Stimulated activated naive B cell treated with anti-CD40 and anti-IgM and Interleukin-4, amounts not matched to agents 10 μg/mL and 1 μg/mL and 100 μg/mL, for 72 hours (primary cell): Measurements from ENCODE around the gene LITAFD.
A peak's percentile ranks its signal among the peaks of the same experiment; 100 is the strongest.
"Not testable (repeated sequence)": the region's sequence is repeated elsewhere in the genome, so short reads cannot be mapped to it uniquely, and the experiment has no call there.

ENCODE experiments used
- ATAC-seq, 2 donors: fragments of 150-1000 bp; cut with Tn5 transposase; replicated peaks; 2 replicates each; pipeline ENCODE4 v1.10.0; 2021; ENCODE audit warnings: moderate library complexity in 1 of 2
- DNase-seq: peaks from one replicate; pipeline ENCODE4 v3.0.0; 2021
- H3K27ac Mint-ChIP-seq: one replicate; pipeline ENCODE4 v1.8.0; 2022; ENCODE audit warnings: mild to moderate bottlenecking, mixed read lengths
- H3K27me3 Mint-ChIP-seq, 2 donors: one replicate each; pipeline ENCODE4 v1.8.0; 2022; ENCODE audit warnings: mixed read lengths in 2 of 2
- H3K36me3 Mint-ChIP-seq, 2 donors: one replicate each; pipeline ENCODE4 v1.8.0; 2022; ENCODE audit warnings: mixed read lengths in 2 of 2, mild to moderate bottlenecking in 1 of 2
- H3K4me1 Mint-ChIP-seq, 2 donors: one replicate each; pipeline ENCODE4 v1.8.0; 2022; ENCODE audit warnings: mixed read lengths in 2 of 2, mild to moderate bottlenecking in 1 of 2
- H3K4me3 Mint-ChIP-seq, 2 donors: one replicate each; pipeline ENCODE4 v1.8.0; 2022; ENCODE audit warnings: mild to moderate bottlenecking in 2 of 2, mixed read lengths in 2 of 2, moderate library complexity in 1 of 2
- H3K9me3 Mint-ChIP-seq, 2 donors: one replicate each; pipeline ENCODE4 v1.8.0; 2022; ENCODE audit warnings: mixed read lengths in 2 of 2, mild to moderate bottlenecking in 1 of 2

Gene LITAFD

GRCh38 chr16:8872967-8873865 is 8.9 kb upstream of the LITAFD start:
- no peak for ATAC-seq
- Mint-ChIP-seq H3K4me3 (no peak overlapping the region), H3K27ac (peak overlapping the region; percentile 37), H3K27me3 (no peaks in the 10 kb centered on the region), H3K4me1 (peaks cover 15 to 31% of the 10 kb centered on the region in 2 donors), H3K36me3 (peaks cover 0 to 2% of the 10 kb centered on the region in 2 donors), H3K9me3 (no peaks in the 10 kb centered on the region)
- DNase-seq = no peak

GRCh38 chr16:8873866-8874195 is 8.3 kb upstream of the LITAFD start:
- not testable (repeated sequence) for H3K27ac Mint-ChIP-seq, H3K4me3 Mint-ChIP-seq, DNase-seq, H3K27me3 Mint-ChIP-seq, H3K9me3 Mint-ChIP-seq, H3K36me3 Mint-ChIP-seq, ATAC-seq
- H3K4me1 Mint-ChIP-seq = peaks cover 16 to 31% of the 10 kb centered on the region in 2 donors

GRCh38 chr16:8874388-8874787 is 7.8 kb upstream of the LITAFD start:
- no peaks in the 10 kb centered on the region for H3K36me3 Mint-ChIP-seq
- ATAC-seq (no peak), DNase-seq (no peak)
- H3K4me1 Mint-ChIP-seq = peaks cover 13 to 26% of the 10 kb centered on the region in 2 donors
- no peaks in the 10 kb centered on the region for H3K27me3 Mint-ChIP-seq
- no peak overlapping the region for H3K27ac Mint-ChIP-seq
- no peaks in the 10 kb centered on the region for H3K9me3 Mint-ChIP-seq
- H3K4me3 Mint-ChIP-seq = no peak overlapping the region

- not testable (repeated sequence) for ATAC-seq, H3K9me3 Mint-ChIP-seq, H3K27me3 Mint-ChIP-seq, H3K4me3 Mint-ChIP-seq, DNase-seq, H3K36me3 Mint-ChIP-seq, H3K27ac Mint-ChIP-seq
- peaks cover 14 to 24% of the 10 kb centered on the region in 2 donors for H3K4me1 Mint-ChIP-seq
Measured at GRCh38 chr16:8875317-8875716, 6.8 kb upstream of the LITAFD start.

GRCh38 chr16:8877894-8878522 is 4.1 kb upstream of the LITAFD start:
- Mint-ChIP-seq H3K27me3 (no peaks in the 10 kb centered on the region), H3K9me3 (no peaks in the 10 kb centered on the region), H3K4me3 (no peak overlapping the region), H3K27ac (peak overlapping the region; percentile 1), H3K4me1 (peaks cover 7 to 20% of the 10 kb centered on the region in 2 donors), H3K36me3 (no peaks in the 10 kb centered on the region)
- ATAC-seq = no peak
- DNase-seq = no peak

- Mint-ChIP-seq H3K27ac (no peak overlapping the region), H3K36me3 (no peaks in the 10 kb centered on the region), H3K27me3 (peaks cover 0 to 3% of the 10 kb centered on the region in 2 donors), H3K9me3 (no peaks in the 10 kb centered on the region), H3K4me3 (no peak overlapping the region), H3K4me1 (peaks cover 7 to 20% of the 10 kb centered on the region in 2 donors)
- DNase-seq (no peak), ATAC-seq (no peak)
Measured at GRCh38 chr16:8878523-8878911, 3.6 kb upstream of the LITAFD start.

GRCh38 chr16:8880839-8881510 is 1.2 kb upstream of the LITAFD start:
- Mint-ChIP-seq H3K4me3 (no peak overlapping the region), H3K9me3 (no peaks in the 10 kb centered on the region), H3K36me3 (peaks cover 2 to 9% of the 10 kb centered on the region in 2 donors), H3K4me1 (peaks cover 17 to 27% of the 10 kb centered on the region in 2 donors), H3K27ac (no peak overlapping the region), H3K27me3 (peaks cover 5 to 10% of the 10 kb centered on the region in 2 donors)
- no peak for DNase-seq
- no peak for ATAC-seq

GRCh38 chr16:8882725-8883377 is 700 bp downstream of the LITAFD start:
- Mint-ChIP-seq H3K4me1 (peaks cover 28 to 44% of the 10 kb centered on the region in 2 donors), H3K36me3 (peaks cover 11 to 17% of the 10 kb centered on the region in 2 donors), H3K27ac (peak overlapping the region; percentile 52), H3K9me3 (no peaks in the 10 kb centered on the region), H3K4me3 (no peak overlapping the region), H3K27me3 (peaks cover 6 to 10% of the 10 kb centered on the region in 2 donors)
- ATAC-seq = no peak
- DNase-seq = no peak

GRCh38 chr16:8885674-8886592 is 3.8 kb downstream of the LITAFD start:
- DNase-seq = no peak
- ATAC-seq = peak; percentile 52 to 56
- peak overlapping the region; percentile 35 to 36 for H3K4me3 Mint-ChIP-seq

GRCh38 chr16:8886593-8887430 is 4.7 kb downstream of the LITAFD start:
- Mint-ChIP-seq H3K9me3 (no peaks in the 10 kb centered on the region), H3K27me3 (peaks cover 6 to 10% of the 10 kb centered on the region in 2 donors), H3K4me3 (peak overlapping the region in 1 of 2 donors; percentile 38), H3K4me1 (peaks cover 36 to 61% of the 10 kb centered on the region in 2 donors), H3K27ac (peak overlapping the region; percentile 70), H3K36me3 (peaks cover 32 to 41% of the 10 kb centered on the region in 2 donors)
- no peak for ATAC-seq
- DNase-seq = no peak

More at GRCh38 chr16:8885674-8886592, 3.8 kb downstream of the LITAFD start:
- peak overlapping the region; percentile 70 for H3K27ac Mint-ChIP-seq
- H3K27me3 Mint-ChIP-seq = peaks cover 6 to 10% of the 10 kb centered on the region in 2 donors
- H3K36me3 Mint-ChIP-seq = peaks cover 24 to 32% of the 10 kb centered on the region in 2 donors
- no peaks in the 10 kb centered on the region for H3K9me3 Mint-ChIP-seq
- peaks cover 28 to 56% of the 10 kb centered on the region in 2 donors for H3K4me1 Mint-ChIP-seq

- Mint-ChIP-seq H3K4me3 (peak overlapping the region; percentile 6 to 38), H3K36me3 (peaks cover 38 to 47% of the 10 kb centered on the region in 2 donors), H3K27me3 (peaks cover 6 to 10% of the 10 kb centered on the region in 2 donors), H3K27ac (peak overlapping the region; percentile 70), H3K9me3 (no peaks in the 10 kb centered on the region), H3K4me1 (peaks cover 42 to 67% of the 10 kb centered on the region in 2 donors)
- DNase-seq (no peak), ATAC-seq (no peak)
Measured at GRCh38 chr16:8887431-8887765, 5.2 kb downstream of the LITAFD start.

GRCh38 chr16:8887952-8888560 is 5.9 kb downstream of the LITAFD start:
- ATAC-seq (no peak), DNase-seq (no peak)
- Mint-ChIP-seq H3K36me3 (peaks cover 44 to 53% of the 10 kb centered on the region in 2 donors), H3K27ac (peak overlapping the region; percentile 38), H3K4me3 (no peak overlapping the region), H3K27me3 (peaks cover 6 to 10% of the 10 kb centered on the region in 2 donors), H3K4me1 (peaks cover 44 to 73% of the 10 kb centered on the region in 2 donors), H3K9me3 (no peaks in the 10 kb centered on the region)
